ENCODE results near the gene SLC39A12.

SLC39A12 gene

DNA sequence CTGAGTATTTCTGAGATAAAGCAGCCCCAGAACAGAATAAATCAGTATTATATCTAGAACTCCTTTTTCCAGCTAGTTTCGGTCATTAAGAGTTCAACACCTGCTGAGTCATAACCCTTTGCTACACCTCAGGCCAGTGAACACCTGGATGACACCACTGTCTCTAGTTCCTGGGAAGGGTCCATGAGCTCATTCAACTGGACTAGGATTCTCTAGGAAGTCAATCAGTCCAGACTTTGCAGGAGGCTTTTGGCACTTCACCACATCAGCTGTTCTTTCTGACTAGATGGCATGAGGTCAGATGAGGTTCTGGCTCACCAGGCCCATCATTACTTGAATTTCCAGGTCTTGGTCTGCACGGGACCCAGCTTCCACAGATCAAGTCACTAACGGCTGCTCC is 11.7 kb downstream of the SLC39A12 start:
- DNase-seq (ENCODE audit: low read depth) = no peak

DNA sequence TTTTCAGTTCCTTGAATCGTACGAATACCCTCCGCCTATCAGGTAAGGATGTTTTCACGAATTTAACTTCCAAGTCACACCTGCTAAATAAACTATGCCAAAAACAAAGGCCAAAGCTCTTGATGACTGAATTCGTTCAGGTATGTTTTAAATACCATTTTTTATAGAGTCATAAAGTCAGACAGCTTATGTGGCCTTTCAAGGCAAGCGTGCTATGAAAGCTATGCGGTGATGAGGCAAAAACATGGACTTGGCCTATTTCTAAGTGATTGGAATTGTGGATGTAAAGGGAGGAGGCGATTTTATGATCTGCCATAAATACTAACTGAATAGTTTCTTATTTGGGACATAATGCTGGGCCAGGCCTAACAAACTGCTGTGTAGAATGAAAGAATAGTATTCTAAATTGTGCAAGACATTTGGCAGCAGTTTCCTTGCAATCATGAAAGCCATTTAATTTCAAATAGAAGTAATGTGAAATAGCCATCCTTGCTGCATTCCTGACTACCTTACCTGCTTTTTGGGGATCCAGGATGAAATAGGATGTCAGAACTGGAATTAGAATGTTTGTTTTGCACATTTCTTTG is 14.0 kb downstream of the SLC39A12 start:
- DNase-seq (ENCODE audit: low read depth) = no peak

DNA sequence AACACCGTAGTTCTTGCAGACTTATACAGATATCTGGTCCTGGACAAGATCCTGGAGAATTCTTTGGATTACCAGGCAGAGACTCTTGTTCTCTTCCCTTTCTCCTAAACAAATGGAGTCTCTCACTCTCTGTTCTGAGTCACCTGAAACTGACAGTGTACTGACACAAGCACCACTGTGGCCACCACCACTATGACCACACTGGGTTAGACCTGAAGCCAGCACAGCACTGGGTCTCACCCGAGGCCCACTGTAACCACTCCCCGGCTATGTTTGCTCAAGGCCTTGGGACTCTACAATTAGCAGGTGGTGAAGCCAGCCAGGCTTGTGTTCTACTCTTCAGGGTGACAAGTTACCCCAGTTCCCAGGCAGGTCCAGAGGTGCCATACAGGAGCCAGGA is 22.8 kb downstream of the SLC39A12 start:
- no peak for DNase-seq (ENCODE audit: low read depth)

DNA sequence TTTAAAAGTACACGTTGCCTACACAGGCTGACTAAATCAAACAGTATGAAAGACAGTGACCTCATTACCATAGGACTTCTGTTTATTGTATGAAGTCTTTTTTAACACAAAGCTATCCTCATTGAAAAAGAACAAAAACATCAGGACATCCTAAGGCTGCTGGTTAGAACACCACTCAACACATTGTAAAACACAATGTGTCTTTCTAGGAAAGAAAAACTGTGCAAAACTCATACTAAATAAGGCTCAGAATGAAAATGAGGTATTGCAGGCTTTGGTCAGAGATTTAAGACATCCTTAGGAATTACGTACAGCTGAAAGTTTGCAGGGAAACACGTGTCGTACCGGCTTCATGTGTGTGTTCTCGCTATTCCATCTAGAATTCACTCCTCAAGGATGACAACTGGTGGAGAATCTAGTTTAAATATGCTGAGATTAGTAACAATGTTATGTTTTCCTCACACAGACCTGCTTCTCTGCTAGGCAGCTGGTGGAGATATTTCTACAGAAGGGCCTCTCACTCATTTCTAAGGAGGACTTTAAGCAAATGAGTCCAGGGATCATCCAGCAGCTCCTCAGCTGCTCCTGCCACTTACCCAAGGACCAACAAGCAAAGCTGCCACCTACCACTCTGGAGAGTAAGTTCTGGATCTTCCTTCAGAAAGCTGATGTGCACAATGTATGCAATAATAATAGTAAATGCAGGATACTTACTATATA is 29.3 kb downstream of the SLC39A12 start:
- no peak for DNase-seq (ENCODE audit: low read depth)

DNA sequence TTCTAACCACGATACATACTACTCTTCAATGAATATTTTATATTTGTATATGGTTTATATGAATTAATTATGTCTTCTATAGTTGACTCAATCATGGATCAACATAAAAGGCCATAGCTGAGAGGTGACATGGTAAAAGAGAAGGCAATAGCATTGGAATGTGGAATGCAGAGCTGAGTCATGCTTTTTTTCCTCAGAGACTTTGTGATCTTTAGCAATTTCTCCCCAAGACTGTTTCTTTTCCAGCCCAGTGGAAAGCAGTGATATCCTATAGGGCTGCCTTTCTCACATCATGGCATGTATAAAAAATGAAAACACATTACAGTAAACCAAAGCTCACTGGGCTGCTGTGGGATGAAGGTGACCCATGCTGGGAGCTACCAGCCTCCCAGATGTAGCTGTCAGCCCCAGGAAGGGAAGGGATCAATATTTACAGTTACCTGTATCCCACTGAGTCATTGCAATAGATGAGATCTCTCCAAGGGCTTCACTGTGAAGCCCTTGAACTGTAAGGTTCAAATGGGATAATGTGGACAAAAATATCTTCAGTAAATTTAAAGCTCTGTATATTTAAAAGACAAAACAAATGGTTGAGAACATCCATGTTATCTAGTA is 30.2 kb downstream of the SLC39A12 start:
- no peak for DNase-seq (ENCODE audit: low read depth)

DNA sequence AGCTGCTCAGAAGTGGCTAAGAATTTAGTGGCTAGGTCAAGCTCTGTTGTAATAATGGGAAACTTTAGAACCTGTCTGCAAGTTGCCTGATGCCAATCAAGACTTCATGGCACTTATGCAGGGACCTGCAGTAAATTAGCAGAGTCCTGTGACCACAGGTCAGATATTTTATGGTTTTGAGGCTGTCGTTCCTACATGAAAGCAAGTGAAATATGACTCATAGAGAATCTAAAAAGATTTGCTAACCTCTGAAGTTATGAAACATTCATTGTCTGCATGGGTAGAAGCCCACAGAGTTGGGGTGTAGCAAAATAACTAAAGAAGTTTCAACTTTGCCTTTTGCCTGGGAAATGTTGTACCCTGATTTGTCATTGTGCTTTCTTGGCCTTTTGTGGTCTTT is 32.3 kb downstream of the SLC39A12 start:
- DNase-seq (ENCODE audit: low read depth) = no peak

DNA sequence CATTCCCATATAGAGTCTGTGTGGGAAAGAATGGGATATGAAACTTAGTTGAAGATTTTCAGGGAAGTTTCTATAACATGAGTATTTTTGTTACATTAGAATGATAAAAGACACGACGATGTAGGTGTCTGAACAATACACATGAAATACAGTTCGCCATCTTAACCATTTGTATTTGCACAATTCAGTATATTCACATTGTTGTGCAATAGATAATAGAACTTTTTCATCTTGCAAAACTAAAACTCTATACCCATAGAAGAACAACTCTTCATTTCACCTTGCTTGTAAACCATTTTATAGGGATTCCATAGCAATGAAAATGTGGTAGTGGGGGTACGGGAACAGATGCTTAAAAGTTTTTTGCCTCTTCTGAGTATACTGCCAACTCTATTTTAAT is 32.8 kb downstream of the SLC39A12 start:
- DNase-seq (ENCODE audit: low read depth) = no peak

DNA sequence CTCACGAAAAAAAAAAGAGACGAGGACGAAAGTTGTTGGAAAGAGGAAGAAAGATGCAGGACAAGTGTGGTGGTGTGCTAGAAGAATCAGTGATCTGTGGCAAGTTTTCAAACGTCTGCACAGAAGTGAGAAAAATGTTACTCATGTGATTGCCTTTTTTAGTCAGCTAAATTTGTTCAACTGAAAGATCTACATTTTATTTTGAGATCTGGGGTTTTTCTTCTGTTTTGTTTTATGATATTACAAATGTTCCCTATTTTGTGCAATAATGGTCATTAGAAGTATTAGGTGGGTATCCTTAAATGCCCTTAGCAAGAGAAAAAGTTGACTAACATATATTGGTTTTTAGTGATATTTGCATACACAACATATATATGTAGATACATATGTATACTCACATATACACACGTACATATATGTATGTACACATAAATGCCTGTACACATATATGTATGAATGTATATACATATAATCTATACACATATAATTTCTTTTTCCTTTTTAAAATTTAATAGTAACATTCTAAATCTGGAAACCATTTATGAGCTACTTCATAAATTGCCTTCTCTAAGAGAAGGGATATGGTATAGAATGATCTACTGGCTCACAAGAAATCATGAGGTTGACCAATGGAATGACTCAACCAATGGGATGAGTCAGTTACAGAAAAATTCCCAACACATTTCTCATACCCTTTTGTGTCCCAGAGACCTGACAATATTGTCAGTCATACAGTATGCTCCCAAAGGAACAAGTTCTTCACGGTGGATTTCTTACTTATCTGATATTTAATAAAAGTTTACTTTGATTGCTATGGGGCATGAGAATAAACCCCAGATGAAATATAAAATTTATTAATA is 38.4 kb downstream of the SLC39A12 start:
- DNase-seq (ENCODE audit: low read depth) = no peak

DNA sequence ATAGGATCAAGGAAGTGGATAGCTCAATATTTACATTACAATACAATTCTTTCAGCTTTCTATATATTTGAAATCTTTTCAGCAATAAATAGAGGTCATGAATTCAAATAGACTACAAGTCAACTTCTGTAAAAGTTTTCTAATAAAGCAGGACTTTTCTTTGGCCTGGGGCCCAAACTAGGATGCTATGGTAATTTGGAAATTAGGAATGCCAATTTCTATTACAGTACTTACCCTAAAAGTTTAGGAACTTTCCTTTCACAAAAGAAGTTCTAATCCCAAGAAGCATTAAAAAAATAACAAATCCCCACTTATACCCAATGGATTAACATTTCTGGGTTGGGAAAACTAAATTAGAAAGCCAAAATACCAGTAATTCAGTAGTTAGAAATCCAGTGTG is 40.5 kb downstream of the SLC39A12 start:
- no peak for DNase-seq (ENCODE audit: low read depth)

DNA sequence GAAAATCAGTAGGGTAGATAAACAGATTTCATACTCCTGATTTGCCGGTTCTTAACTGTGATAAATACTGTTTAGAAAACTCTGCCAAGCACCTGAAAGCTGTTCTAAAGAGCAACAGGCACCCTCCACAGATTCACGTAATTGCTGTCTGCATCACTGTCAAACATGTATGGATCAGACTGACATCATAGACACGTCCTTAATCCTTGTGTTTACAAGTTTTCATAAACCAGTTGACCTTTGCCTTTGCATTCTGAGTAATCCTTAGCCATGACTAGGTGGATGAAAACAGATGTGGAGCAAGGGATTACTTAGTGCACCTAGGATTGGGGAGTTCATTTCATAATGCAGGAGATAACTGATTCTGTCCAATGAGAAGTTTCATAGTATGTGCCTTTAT is 41.6 kb downstream of the SLC39A12 start:
- DNase-seq (ENCODE audit: low read depth) = no peak

DNA sequence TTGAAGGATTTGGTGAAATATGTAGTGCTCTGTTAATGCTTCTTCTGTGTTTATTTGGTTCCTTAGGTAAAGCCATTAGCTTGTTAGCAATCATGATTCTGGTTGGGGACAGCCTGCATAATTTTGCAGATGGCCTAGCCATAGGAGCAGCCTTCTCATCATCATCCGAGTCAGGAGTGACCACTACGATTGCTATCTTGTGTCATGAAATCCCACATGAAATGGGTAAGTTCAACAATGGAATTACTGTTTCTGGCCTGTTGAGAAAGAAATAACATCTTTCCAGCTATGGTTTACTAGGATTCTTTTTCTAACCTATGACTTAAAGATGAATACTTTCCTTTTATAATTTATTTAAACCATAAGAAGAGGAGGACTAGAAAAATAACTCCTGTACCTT is 48.9 kb downstream of the SLC39A12 start:
- DNase-seq (ENCODE audit: low read depth) = no peak

DNA sequence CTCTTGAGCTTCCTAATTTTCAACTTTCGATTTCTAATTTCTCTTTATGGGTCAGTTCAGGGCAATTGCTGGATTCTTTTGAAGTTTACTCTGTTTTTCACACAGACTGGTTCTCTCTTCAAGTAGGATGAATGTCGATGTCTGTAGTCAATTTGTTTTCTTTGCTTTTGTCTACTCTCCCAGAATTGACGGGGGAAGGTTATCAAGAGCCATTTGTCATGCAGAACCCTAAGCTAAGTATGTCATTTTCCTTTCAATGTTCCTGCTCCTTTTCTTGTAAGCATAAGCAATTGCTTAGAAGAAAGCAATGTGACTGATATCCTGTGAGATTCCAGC is 53.7 kb downstream of the SLC39A12 start:
- DNase-seq (ENCODE audit: low read depth) = no peak

DNA sequence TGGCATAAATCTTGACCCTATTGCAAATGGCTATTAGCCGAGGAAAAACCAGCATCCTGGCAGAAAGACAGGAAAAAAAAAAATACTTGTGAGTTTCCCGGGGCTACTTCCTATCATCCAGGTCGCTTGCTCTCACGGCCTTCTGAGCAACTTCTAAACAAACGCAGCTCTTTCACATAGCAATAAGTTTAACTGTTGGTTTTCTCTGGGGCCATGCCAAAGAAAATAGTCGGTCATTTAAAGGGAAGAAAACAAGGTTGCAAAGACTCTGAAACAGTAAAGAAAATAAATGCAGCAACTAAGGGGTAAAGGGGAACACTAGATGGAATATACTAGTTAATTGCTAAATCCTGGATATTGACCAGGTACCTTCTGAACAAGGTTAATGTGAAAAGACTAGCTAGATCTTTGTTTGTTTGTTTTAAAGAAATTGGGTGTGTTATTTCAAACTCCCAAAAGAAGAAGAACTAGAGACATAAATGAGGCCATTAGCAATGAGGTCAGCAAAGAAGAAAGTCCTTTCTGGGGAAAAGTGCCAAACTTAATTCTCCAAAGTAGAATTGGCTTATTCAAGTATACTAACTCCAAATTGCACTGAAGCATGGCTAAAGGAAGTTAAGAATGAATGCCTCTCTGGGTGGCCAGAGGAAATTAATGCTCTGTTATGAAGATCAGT is 54.2 kb downstream of the SLC39A12 start:
- DNase-seq (ENCODE audit: low read depth) = no peak

DNA sequence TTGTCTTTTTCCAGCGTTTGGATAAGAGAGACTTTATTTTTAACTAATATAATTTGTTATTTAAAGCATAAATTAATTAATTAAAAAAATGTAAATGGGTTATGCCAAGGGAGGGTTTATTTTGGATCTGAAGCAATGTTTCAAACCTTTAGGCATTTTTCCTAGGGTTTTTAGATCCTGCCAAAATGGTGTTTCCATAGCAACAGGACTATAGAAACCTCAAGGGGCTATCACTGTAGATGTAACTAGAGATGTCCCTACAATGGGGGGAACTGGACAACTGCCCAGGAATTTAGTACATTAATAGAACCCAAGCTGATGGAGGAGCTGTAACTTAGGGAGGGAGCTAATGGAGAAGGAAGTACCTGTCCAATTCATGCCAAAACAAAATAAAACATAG is 57.3 kb downstream of the SLC39A12 start:
- no peak for DNase-seq (ENCODE audit: low read depth)

DNA sequence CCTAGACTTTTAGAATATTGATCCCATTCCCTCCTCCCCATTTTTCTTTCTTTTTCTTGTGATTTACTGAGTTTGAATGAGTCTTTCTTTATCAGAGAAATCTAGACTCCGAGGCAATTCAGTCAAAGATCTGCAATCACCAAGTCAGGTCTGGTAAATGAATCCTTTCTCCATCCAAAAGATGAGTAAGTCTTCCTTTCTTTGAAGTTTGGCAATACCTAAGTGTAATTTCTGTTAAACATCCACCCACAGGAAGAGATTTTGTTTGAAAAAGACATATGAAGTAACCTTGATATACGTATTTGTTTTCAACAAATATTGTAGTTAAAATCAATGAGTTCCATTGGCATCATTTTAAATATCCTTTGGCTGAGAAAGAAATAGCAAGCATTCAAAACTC is 58.3 kb downstream of the SLC39A12 start:
- DNase-seq (ENCODE audit: low read depth) = no peak

DNA sequence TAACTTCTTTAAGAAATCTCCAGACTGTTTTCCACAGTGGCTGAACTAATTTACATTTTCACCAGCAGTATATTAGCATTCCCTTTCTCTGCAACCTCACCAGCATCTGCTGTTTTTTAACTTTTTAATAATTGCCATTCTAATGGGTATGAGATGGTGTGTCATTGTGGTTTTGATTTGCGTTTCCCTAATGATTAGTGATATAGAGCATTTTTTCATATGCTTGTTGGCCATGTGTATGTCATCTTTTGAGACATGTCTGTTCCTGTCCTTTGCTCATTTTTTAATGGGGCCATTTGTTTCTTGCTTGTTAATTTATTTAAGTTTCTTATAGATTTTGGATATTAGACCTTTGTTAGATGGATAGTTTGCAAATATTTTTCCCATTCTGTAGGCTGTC is 68.8 kb downstream of the SLC39A12 start:
- DNase-seq (ENCODE audit: low read depth) = no peak

DNA sequence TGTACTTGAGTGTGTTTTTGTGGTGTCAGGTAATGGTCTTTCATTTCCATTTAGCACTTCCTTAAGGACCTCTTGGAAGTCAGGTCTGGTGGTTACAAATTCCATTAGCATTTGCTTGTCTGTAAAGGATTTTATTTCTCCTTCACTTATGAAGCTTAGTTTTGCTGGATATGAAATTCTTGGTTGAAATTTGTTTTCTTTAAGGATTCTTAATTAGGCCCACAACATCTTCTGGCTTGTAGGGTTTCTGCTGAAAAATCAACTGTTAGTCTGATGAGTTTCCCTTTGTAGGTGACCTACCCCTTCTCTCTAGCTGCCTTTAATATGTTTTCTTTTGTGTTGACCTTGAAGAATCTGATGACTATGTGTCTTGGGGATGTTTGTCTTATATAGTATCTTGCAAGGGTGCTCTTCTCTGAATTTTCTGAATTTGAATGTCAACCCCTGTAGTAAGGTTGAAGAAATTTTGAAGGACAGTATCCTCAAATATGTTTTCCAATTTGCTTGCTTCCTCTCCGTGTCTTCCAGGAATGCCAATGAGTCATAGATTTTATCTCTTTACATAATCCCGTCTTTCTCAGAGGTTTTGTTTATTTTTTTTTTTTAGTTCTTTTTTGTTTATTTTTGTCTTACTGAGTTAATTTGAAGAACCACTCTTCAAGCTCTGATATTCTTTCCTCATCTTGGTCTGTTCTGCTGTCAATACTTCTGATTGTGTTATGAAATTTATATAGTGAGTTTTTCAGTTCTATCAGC is 70.2 kb downstream of the SLC39A12 start:
- no peak for DNase-seq (ENCODE audit: low read depth)

DNA sequence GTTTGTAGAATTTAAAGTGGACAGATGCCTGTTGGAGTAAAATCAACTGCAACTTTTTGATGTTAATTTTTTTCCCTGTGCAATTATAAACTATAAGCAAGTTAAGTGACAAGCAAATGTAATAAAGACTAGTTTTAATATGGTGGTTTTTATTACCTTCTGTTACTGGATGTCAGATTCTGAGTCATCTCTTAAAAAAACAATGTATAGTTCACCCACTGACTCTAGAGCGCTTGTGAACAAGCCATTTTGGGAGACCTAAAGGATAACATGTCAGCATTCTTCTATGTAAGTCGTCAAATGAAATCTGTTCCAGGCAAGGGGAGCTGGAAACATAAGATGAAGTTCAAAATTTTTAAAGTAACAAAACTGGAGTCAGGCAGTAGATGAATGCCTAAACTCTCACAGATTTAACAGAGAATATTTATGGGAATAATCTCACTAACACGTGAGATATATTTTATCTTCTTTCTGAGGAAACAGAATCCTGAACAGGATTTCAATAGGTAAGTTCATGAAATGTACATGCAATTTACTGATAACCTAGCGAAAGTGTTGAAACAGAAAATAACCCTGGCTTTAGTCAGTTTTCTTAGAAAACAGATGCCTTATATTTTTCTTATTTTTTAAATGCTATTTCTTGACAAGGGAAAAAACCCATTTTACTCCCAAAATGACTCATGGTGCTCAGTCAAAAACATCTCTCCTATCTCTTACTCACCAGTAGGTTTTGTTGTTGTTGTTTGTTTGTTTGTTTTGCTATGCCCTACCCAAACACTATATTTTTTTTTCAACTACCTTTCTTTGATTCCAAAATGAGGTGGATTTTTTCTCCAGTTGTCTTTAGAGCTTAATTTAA is 91.7 kb downstream of the SLC39A12 start:
- no peak for DNase-seq (ENCODE audit: low read depth)

DNA sequence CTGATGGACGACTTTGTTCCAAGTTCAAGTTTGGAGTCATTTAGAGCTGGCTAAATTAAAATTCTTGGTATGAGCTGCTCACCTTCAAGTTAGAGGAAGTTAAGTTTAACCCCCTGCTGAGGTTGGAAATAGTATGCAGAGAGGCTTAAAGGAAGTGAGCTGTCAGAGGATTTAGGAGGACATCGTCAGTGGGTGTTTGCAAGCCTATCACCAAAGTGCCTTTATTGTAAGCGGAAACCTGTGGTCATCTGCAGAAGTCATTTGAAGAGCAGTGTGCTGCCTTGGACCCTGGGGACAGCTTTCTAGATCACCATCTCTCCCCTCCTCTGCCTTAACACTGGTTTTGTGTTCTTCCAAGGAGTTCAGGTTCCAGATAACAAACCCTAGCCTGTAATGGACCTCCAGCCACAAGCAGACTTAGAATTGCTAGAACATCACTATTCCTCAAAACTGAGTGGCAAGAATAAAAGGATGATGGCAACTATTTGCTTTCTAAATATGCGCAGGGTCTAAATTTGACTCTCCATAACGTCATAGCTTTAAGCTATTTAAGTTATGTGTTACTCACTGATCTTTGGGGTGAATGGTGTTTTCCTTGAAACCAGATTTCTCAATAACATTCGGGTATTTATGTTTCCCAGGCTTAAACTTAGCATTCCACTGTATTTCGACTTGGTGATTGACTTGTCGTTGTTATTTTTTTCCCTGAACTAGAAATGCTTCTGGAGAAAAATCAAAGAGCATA is 93.4 kb downstream of the SLC39A12 start:
- no peak for DNase-seq (ENCODE audit: low read depth)

DNA sequence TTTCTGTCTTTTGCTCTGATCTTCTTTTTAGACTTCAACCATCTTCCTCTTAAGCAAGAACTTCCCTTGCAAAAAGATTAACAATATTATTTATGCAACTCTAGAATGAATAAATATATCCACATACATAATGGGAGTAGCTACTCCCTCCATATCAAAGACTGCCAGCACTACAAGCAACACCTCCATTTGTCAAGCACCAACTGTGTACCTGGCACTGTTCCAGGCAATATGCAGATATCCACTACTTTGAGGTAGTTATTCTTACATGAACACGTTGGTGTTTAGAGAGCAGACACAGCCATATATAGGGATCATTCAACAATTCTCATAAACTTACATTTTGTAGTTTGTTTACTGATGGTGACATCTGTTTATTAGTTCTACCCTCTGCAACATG is 104.9 kb downstream of the SLC39A12 start:
- no peak for DNase-seq (ENCODE audit: low read depth)

All from stimulated activated CD8-positive, alpha-beta memory T cell treated with anti-CD3 and anti-CD28 coated beads, Interleukin-7, amount 100 ng/mL, for 24 hours (primary cell).